ENCODE results near the gene YY1.

The YY1 gene

GRCh38 chr14:100323942-100324307 is 85.0 kb downstream of the YY1 start:
- no peak for TF ChIP-seq CTCF (IDR thresholded peaks at IDR 0.05)
- H3K4me3 ChIP-seq, result no peak overlapping the region
- DNase-seq (ENCODE audit: low spot score), result no peak
- H3K27ac ChIP-seq, result no peak overlapping the region

GRCh38 chr14:100325231-100325632 is 86.3 kb downstream of the YY1 start:
- H3K4me3 ChIP-seq, result no peak overlapping the region

GRCh38 chr14:100325958-100326357 is 87.0 kb downstream of the YY1 start:
- no peak for TF ChIP-seq CTCF (IDR thresholded peaks at IDR 0.05)
- Histone ChIP-seq H3K4me3 (no peak overlapping the region), H3K27ac (no peak overlapping the region)
- no peak for DNase-seq (ENCODE audit: low spot score)

More at GRCh38 chr14:100325231-100325632, 86.3 kb downstream of the YY1 start:
- DNase-seq (ENCODE audit: low spot score), result no peak
- TF ChIP-seq CTCF (IDR thresholded peaks at IDR 0.05), result no peak
- no peak overlapping the region for H3K27ac ChIP-seq

- no peak for DNase-seq (ENCODE audit: low spot score)
- Histone ChIP-seq H3K27ac (no peak overlapping the region), H3K4me3 (no peak overlapping the region)
- no peak for TF ChIP-seq CTCF (IDR thresholded peaks at IDR 0.05)
Observed at GRCh38 chr14:100327128-100327527, 88.2 kb downstream of the YY1 start.

- TF ChIP-seq CTCF (IDR thresholded peaks at IDR 0.05), result no peak
- Histone ChIP-seq H3K27ac (no peak overlapping the region), H3K4me3 (no peak overlapping the region)
- no peak for DNase-seq (ENCODE audit: low spot score)
Observed at GRCh38 chr14:100328495-100329163, 89.7 kb downstream of the YY1 start.

GRCh38 chr14:100329233-100330006 is 90.5 kb downstream of the YY1 start:
- H3K27ac ChIP-seq, result no peak overlapping the region
- no peak for TF ChIP-seq CTCF (IDR thresholded peaks at IDR 0.05)
- H3K4me3 ChIP-seq, result no peak overlapping the region
- no peak for DNase-seq (ENCODE audit: low spot score)

GRCh38 chr14:100330007-100330344 is 91.0 kb downstream of the YY1 start:
- H3K27ac ChIP-seq, result no peak overlapping the region
- TF ChIP-seq CTCF (IDR thresholded peaks at IDR 0.05), result no peak
- no peak for DNase-seq (ENCODE audit: low spot score)
- no peak overlapping the region for H3K4me3 ChIP-seq

Measured in coronary artery (tissue), 2 donors.